AG04450 (cell line): ENCODE measurements around the gene PPP1R9B. TPM values are rescaled to one million over a fixed set of nuclear protein-coding genes. Genes with fewer than 3 reads are reported as not detected.

Experiments used
- CTCF ChIA-PET: fragments of 300-600, 350-600 bp; formaldehyde crosslinking; extraction: SDS; loops from one replicate; lab custom pipeline; 2022; ENCODE audit warnings: antibody characterized with exemption, inconsistent platforms; lab: Charles Lee
- POLR2A ChIA-PET: fragments of 350-600 bp; formaldehyde crosslinking; extraction: SDS; loops from one replicate; lab custom pipeline; 2021; ENCODE audit warnings: antibody characterized with exemption, inconsistent platforms; lab: Yijun Ruan, JAX
- DNase-seq: peaks from one replicate; pipeline ENCODE4 v3.0.0-alpha.2; 2011; ENCODE audit warnings: low read depth, low spot score
- H3K27ac ChIP-seq: one replicate; pipeline ENCODE4 v1.5.1; 2012; ENCODE audit warnings: low read depth, low read length, control low read depth
- H3K27me3 ChIP-seq: one replicate; pipeline ENCODE4 v1.6.0; 2012; ENCODE audit warnings: low read length; ENCODE audit not compliant: control insufficient read depth, insufficient read depth
- H3K4me3 ChIP-seq: 2 replicates; pipeline ENCODE4 v1.5.1; 2011; ENCODE audit warnings: mild to moderate bottlenecking, low read depth, low read length, control low read depth
- H3K9me3 ChIP-seq: 2 replicates; pipeline ENCODE4 v1.5.1; 2012; ENCODE audit warnings: low read length; ENCODE audit not compliant: control insufficient read depth, insufficient read depth
- polyA plus RNA-seq: library from polyadenylated mRNA; depleted of rRNA; stranded (reverse); fragments of >200 nt; gene quantifications from 2 replicates; pipeline ENCODE4 v1.2.3, GENCODE V29; 2011
- TF ChIP-seq, protein P1 (sequence below): IDR thresholded peaks from 2 replicates; pipeline ENCODE4 v1.5.1; 2011; ENCODE audit warnings: low read depth, low read length, control low read depth, inconsistent platforms

PPP1R9B gene
- polyA plus RNA-seq, 1 experiment, result 18.2 TPM

DNA sequence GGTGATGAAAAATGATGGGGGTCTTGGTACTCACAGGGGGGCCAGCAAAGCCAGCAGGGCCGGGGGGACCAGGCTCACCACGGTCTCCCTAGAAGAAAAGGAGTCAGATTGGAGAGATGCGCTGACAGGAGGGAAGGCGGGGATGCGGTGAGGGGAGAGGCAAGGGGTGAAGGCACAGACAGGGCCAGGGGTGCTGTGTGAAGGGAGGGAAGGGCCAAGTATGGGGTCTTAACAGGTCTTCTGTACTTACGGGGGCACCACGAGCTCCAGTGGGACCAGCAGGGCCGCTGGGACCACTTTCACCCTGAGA is 39.8 kb upstream of the PPP1R9B start:
- ChIA-PET POLR2A (interaction anchor here (0.7 to 13.2 kb wide), 14 partner anchors 9 to 100 kb away, joined by 3 to 284 read pairs (median 6); partner anchors contain the start of gene COL1A1), CTCF (no interaction called here)
- TF ChIP-seq, protein P1, sequence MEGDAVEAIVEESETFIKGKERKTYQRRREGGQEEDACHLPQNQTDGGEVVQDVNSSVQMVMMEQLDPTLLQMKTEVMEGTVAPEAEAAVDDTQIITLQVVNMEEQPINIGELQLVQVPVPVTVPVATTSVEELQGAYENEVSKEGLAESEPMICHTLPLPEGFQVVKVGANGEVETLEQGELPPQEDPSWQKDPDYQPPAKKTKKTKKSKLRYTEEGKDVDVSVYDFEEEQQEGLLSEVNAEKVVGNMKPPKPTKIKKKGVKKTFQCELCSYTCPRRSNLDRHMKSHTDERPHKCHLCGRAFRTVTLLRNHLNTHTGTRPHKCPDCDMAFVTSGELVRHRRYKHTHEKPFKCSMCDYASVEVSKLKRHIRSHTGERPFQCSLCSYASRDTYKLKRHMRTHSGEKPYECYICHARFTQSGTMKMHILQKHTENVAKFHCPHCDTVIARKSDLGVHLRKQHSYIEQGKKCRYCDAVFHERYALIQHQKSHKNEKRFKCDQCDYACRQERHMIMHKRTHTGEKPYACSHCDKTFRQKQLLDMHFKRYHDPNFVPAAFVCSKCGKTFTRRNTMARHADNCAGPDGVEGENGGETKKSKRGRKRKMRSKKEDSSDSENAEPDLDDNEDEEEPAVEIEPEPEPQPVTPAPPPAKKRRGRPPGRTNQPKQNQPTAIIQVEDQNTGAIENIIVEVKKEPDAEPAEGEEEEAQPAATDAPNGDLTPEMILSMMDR, result no peak
- Histone ChIP-seq H3K9me3 (no peaks in the 10 kb centered on the region; the same call in 1 of the 2 replicates), H3K27ac (peak overlapping the region; percentile 98), H3K27me3 (no peaks in the 10 kb centered on the region), H3K4me3 (0 out of 2 replicates have a peak overlapping the region, but pooled peaks have one; percentile 7)
- no peak for DNase-seq

- ChIA-PET POLR2A (interaction anchor here (1.0 to 13.2 kb wide), 13 partner anchors 8 to 101 kb away, joined by 3 to 284 read pairs (median 21); partner anchors contain the start of gene COL1A1), CTCF (no interaction called here)
- no peak for DNase-seq
- no peaks in the 10 kb centered on the region for H3K27me3 ChIP-seq
- H3K27ac ChIP-seq, result peak overlapping the region; percentile 98
- TF ChIP-seq, protein P1, result no peak
- H3K9me3 ChIP-seq, result no peaks in the 10 kb centered on the region; the same call in 1 of the 2 replicates
- 0 out of 2 replicates have a peak overlapping the region, but pooled peaks have one; percentile 7 for H3K4me3 ChIP-seq
Measured at GRCh38 chr17:50189550-50190292, 39.2 kb upstream of the PPP1R9B start.

DNA sequence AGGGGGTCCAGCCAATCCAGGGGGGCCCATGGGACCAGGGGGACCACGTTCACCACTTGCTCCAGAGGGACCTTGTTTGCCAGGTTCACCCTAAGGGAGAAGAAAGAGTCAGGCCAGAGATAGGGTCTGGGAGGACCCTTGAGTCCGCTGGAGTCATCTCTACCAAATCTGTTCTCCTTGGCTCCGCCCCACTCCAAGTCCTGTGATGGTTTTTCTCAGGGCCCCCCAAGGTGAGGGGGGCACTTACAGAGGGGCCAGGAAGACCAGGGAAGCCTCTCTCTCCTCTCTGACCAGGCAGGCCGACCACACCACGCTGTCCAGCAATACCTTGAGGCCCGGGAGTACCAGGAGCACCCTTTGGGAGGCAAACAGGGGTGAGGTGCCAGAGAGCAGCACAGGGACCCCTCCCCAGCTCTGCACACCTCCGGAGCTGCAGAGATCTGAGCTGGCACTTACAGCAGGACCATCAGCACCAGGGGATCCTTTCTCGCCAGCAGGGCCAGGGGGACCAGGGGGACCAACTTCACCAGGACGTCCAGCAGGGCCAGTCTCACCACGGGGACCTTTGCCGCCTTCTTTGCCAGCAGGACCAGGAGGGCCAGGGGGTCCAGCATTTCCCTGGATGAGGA is 38.6 kb upstream of the PPP1R9B start:
- TF ChIP-seq, protein P1, result no peak
- ChIA-PET CTCF (no interaction called here), POLR2A (interaction anchor here (1.0 to 13.2 kb wide), 9 partner anchors 8 to 102 kb away, joined by 3 to 284 read pairs (median 33); partner anchors contain the start of gene COL1A1)
- H3K4me3 ChIP-seq, result no peak overlapping the region
- peak overlapping the region; percentile 98 for H3K27ac ChIP-seq
- DNase-seq, result no peak
- no peaks in the 10 kb centered on the region for H3K27me3 ChIP-seq
- no peaks in the 10 kb centered on the region; the same call in 1 of the 2 replicates for H3K9me3 ChIP-seq

DNA sequence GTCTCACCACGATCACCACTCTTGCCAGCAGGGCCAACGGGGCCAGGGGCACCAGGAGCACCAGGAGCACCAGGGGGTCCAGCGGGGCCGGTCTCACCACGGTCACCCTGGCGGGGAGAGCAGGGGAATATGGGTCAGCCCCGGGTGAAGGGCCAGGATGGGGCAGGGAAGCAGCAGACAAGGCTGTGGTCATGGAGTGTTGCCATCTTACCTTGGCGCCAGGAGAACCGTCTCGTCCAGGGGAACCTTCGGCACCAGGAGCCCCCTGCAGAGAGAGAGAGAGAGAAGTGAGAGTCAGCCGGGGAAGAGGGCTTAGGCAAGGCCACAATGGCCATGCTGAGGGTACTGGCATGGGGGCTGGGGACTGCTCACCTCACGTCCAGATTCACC is 38.0 kb upstream of the PPP1R9B start:
- CTCF ChIA-PET, result interaction anchor here (0.9 kb wide), 1 partner anchor 19 kb away, joined by 3 read pairs; no protein-coding TSS in a partner anchor
- no peak for DNase-seq
- no peaks in the 10 kb centered on the region; the same call in 1 of the 2 replicates for H3K9me3 ChIP-seq
- peak overlapping the region; percentile 98 for H3K27ac ChIP-seq
- TF ChIP-seq, protein P1, result no peak
- no peak overlapping the region for H3K4me3 ChIP-seq
- POLR2A ChIA-PET, result interaction anchor here (1.1 to 13.2 kb wide), 13 partner anchors 7 to 102 kb away, joined by 4 to 284 read pairs (median 33); partner anchors contain the start of gene COL1A1
- no peaks in the 10 kb centered on the region for H3K27me3 ChIP-seq
